ENCODE results near the gene SLC25A29. TPM values are rescaled to one million over a fixed set of nuclear protein-coding genes. Genes with fewer than 3 reads are reported as not detected.

SLC25A29 gene
- polyA plus RNA-seq, 1 donor (not counting 4 experiments of a cell fraction or from before 2014, with no cell fraction given): 16.3 TPM

DNA sequence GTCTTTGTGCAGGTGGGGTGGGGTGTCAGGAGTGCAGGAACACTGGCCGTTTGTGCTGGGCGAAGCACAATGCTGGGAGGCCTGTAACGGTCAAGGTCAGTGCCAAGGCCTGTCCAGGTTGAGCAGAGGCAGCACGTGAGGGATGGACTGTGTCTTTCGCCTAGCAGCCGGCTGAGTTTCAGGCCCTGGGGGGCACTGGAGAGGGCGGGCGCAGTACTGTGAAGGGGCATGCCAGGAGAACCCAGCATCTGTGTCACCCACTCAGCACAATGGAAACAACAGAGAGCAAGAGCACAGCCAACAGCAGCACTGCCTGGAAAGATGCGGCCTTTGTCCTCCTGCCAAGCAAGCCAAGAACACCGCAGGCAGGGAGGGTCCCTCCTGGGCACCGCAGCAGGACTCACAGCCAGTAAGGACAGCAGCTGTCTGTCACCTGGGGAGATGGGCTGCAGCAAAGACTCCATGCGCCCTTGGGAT is 42.0 kb upstream of the SLC25A29 start:
- peaks cover 28 to 43% of the 10 kb centered on the region in 2 experiments for H3K36me3 ChIP-seq (ENCODE audit: control insufficient read depth in 2 of 2, extremely low read depth in 1 of 2, insufficient read depth in 2 of 2, low read length in 2 of 2)
- FAIRE-seq (no peak), DNase-seq (ENCODE audit: low read depth, low spot score) (no peak)

GRCh38 chr14:100346306-100347091 is 40.3 kb upstream of the SLC25A29 start:
- Histone ChIP-seq H3K36me3 (ENCODE audit: control insufficient read depth in 2 of 2, extremely low read depth in 1 of 2, insufficient read depth in 2 of 2, low read length in 2 of 2) (peaks cover 25 to 44% of the 10 kb centered on the region in 2 experiments), H3K9ac (ENCODE audit: control insufficient read depth, extremely low read depth, insufficient read depth, low read length) (no peak overlapping the region), H2AFZ (ENCODE audit: control insufficient read depth, low read length) (no peak overlapping the region), H3K79me2 (ENCODE audit: control insufficient read depth, insufficient read depth, low read length) (no peaks in the 10 kb centered on the region), H3K4me2 (ENCODE audit: control insufficient read depth, extremely low read depth, insufficient read depth, low read depth, low read length) (no peak overlapping the region), H3K9me3 (ENCODE audit: control insufficient read depth, low read depth, low read length) (no peaks in the 10 kb centered on the region), H3K27me3 (ENCODE audit: control insufficient read depth, extremely low read depth, insufficient read depth, low read length) (no peaks in the 10 kb centered on the region), H3K27ac (ENCODE audit: control insufficient read depth, insufficient read depth, low read length) (no peak overlapping the region), H4K20me1 (ENCODE audit: control insufficient read depth, extremely low read depth, insufficient read depth, low read length) (no peaks in the 10 kb centered on the region), H3K9me1 (ENCODE audit: control insufficient read depth, extremely low read depth, insufficient read depth, low read length) (no peaks in the 10 kb centered on the region), H3K4me3 (ENCODE audit: control insufficient read depth in 2 of 3, extremely low read depth in 1 of 3, insufficient read depth in 2 of 3, low read depth in 1 of 3, low read length in 3 of 3) (no peak overlapping the region), H3K4me1 (ENCODE audit: control insufficient read depth, extremely low read depth, insufficient read depth, low read length) (peaks cover 1% of the 10 kb centered on the region)
- TF ChIP-seq CTCF (optimal IDR thresholded peaks at IDR 0.05 in 1 of 3, IDR thresholded peaks at IDR 0.05 in 1 of 3, conservative IDR thresholded peaks at IDR 0.05 in 1 of 3; ENCODE audit: extremely low read depth in 1 of 3, insufficient read depth in 2 of 3, low read length in 3 of 3) (no peak), EZH2 (IDR thresholded peaks at IDR 0.05; ENCODE audit: low read length) (no peak)
- dilution Hi-C loops (cut with MboI; ENCODE audit: extremely low pct_ligation_motif_present, low sequenced_read_pairs): no loop called here
- no peak for DNase-seq (ENCODE audit: low read depth, low spot score)
- no peak for FAIRE-seq

More for the DNA sequence above, 42.0 kb upstream of the SLC25A29 start:
- H3K27ac ChIP-seq (ENCODE audit: control insufficient read depth, insufficient read depth, low read length): no peak overlapping the region
- H3K4me1 ChIP-seq (ENCODE audit: control insufficient read depth, extremely low read depth, insufficient read depth, low read length): no peaks in the 10 kb centered on the region
- dilution Hi-C loops (cut with MboI; ENCODE audit: extremely low pct_ligation_motif_present, low sequenced_read_pairs): no loop called here
- H4K20me1 ChIP-seq (ENCODE audit: control insufficient read depth, extremely low read depth, insufficient read depth, low read length): no peaks in the 10 kb centered on the region
- H2AFZ ChIP-seq (ENCODE audit: control insufficient read depth, low read length): no peak overlapping the region
- no peak overlapping the region for H3K9ac ChIP-seq (ENCODE audit: control insufficient read depth, extremely low read depth, insufficient read depth, low read length)
- no peaks in the 10 kb centered on the region for H3K79me2 ChIP-seq (ENCODE audit: control insufficient read depth, insufficient read depth, low read length)
- H3K9me1 ChIP-seq (ENCODE audit: control insufficient read depth, extremely low read depth, insufficient read depth, low read length): no peaks in the 10 kb centered on the region
- no peak overlapping the region for H3K4me3 ChIP-seq (ENCODE audit: control insufficient read depth in 2 of 3, extremely low read depth in 1 of 3, insufficient read depth in 2 of 3, low read depth in 1 of 3, low read length in 3 of 3)
- TF ChIP-seq CTCF (optimal IDR thresholded peaks at IDR 0.05 in 1 of 3, IDR thresholded peaks at IDR 0.05 in 1 of 3, conservative IDR thresholded peaks at IDR 0.05 in 1 of 3; ENCODE audit: extremely low read depth in 1 of 3, insufficient read depth in 2 of 3, low read length in 3 of 3) (no peak), EZH2 (IDR thresholded peaks at IDR 0.05; ENCODE audit: low read length) (no peak)
- H3K9me3 ChIP-seq (ENCODE audit: control insufficient read depth, low read depth, low read length): no peaks in the 10 kb centered on the region
- H3K27me3 ChIP-seq (ENCODE audit: control insufficient read depth, extremely low read depth, insufficient read depth, low read length): no peaks in the 10 kb centered on the region
- no peak overlapping the region for H3K4me2 ChIP-seq (ENCODE audit: control insufficient read depth, extremely low read depth, insufficient read depth, low read depth, low read length)
